Measurements from ENCODE around the gene VPS41.

Gene VPS41

GRCh38 chr7:38744746-38745145 lies 164.2 kb downstream of the VPS41 start:
- no peaks in the 10 kb centered on the region for H3K27me3 ChIP-seq (ENCODE audit: insufficient read depth, low read length, poor library complexity, severe bottlenecking)
- H3K79me2 ChIP-seq (ENCODE audit: insufficient read depth, low read length) = no peaks in the 10 kb centered on the region
- no peaks in the 10 kb centered on the region for H4K20me1 ChIP-seq (ENCODE audit: insufficient read depth, low read length, poor library complexity, severe bottlenecking)
- H3K9ac ChIP-seq (ENCODE audit: low read depth, low read length, poor library complexity, severe bottlenecking) = no peak overlapping the region
- H3K9me3 ChIP-seq (ENCODE audit: insufficient read depth, low read depth, low read length) = no peaks in the 10 kb centered on the region
- TF ChIP-seq EZH2phosphoT487 (IDR thresholded peaks at IDR 0.05; ENCODE audit: borderline replicate concordance) = no peak
- TF ChIP-seq, protein P1, sequence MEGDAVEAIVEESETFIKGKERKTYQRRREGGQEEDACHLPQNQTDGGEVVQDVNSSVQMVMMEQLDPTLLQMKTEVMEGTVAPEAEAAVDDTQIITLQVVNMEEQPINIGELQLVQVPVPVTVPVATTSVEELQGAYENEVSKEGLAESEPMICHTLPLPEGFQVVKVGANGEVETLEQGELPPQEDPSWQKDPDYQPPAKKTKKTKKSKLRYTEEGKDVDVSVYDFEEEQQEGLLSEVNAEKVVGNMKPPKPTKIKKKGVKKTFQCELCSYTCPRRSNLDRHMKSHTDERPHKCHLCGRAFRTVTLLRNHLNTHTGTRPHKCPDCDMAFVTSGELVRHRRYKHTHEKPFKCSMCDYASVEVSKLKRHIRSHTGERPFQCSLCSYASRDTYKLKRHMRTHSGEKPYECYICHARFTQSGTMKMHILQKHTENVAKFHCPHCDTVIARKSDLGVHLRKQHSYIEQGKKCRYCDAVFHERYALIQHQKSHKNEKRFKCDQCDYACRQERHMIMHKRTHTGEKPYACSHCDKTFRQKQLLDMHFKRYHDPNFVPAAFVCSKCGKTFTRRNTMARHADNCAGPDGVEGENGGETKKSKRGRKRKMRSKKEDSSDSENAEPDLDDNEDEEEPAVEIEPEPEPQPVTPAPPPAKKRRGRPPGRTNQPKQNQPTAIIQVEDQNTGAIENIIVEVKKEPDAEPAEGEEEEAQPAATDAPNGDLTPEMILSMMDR (conservative IDR thresholded peaks at IDR 0.05; ENCODE audit: low read length) = no peak
- H3K9me2 ChIP-seq (replicated peaks; ENCODE audit: low read depth, low read length) = no peaks in the 10 kb centered on the region
- no peak overlapping the region for H2AFZ ChIP-seq (ENCODE audit: low read length)
- H3F3A ChIP-seq (ENCODE audit: low read depth) = no peaks in the 10 kb centered on the region
- H3K36me3 ChIP-seq (ENCODE audit: insufficient read depth, low read length) = peaks cover 18% of the 10 kb centered on the region; the same call in 1 of the 2 replicates
- H3K4me1 ChIP-seq (ENCODE audit: insufficient read depth, low read length, poor library complexity, severe bottlenecking) = no peaks in the 10 kb centered on the region
- H3K4me3 ChIP-seq (ENCODE audit: low read length, poor library complexity, severe bottlenecking) = no peak overlapping the region
- H3K4me2 ChIP-seq (ENCODE audit: low read depth, low read length, poor library complexity, severe bottlenecking) = no peak overlapping the region

DNA sequence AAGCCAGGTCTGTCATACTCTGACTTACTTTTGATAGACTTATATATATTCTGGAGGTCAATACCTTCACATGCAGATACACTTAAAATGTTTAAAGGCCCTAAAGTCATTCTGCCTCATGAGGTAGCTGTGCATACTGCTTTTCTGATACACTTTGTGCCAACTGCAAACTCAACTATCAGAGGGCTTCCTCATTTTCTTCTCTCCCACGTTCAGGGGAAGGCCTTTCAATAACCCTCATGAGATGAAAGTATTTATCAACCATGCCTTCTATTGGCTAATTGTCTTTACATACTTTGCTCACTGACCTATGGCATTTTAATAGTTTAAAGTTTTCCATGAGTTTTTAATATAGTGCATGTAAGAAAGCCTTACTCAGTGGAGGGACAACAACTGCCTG lies 165.1 kb downstream of the VPS41 start:
- Histone ChIP-seq H3K79me2 (ENCODE audit: insufficient read depth, low read length) (no peaks in the 10 kb centered on the region), H3K4me1 (ENCODE audit: insufficient read depth, low read length, poor library complexity, severe bottlenecking) (no peaks in the 10 kb centered on the region), H2AFZ (ENCODE audit: low read length) (no peak overlapping the region), H3F3A (ENCODE audit: low read depth) (no peaks in the 10 kb centered on the region), H3K9me2 (replicated peaks; ENCODE audit: low read depth, low read length) (no peaks in the 10 kb centered on the region), H4K20me1 (ENCODE audit: insufficient read depth, low read length, poor library complexity, severe bottlenecking) (no peaks in the 10 kb centered on the region), H3K9me3 (ENCODE audit: insufficient read depth, low read depth, low read length) (no peaks in the 10 kb centered on the region), H3K27me3 (ENCODE audit: insufficient read depth, low read length, poor library complexity, severe bottlenecking) (no peaks in the 10 kb centered on the region), H3K9ac (ENCODE audit: low read depth, low read length, poor library complexity, severe bottlenecking) (no peak overlapping the region), H3K36me3 (ENCODE audit: insufficient read depth, low read length) (peaks cover 18% of the 10 kb centered on the region; the same call in 1 of the 2 replicates), H3K4me2 (ENCODE audit: low read depth, low read length, poor library complexity, severe bottlenecking) (no peak overlapping the region), H3K4me3 (ENCODE audit: low read length, poor library complexity, severe bottlenecking) (no peak overlapping the region)
- no peak for TF ChIP-seq EZH2phosphoT487 (IDR thresholded peaks at IDR 0.05; ENCODE audit: borderline replicate concordance)
- TF ChIP-seq, protein P1 (conservative IDR thresholded peaks at IDR 0.05; ENCODE audit: low read length) = no peak

DNA sequence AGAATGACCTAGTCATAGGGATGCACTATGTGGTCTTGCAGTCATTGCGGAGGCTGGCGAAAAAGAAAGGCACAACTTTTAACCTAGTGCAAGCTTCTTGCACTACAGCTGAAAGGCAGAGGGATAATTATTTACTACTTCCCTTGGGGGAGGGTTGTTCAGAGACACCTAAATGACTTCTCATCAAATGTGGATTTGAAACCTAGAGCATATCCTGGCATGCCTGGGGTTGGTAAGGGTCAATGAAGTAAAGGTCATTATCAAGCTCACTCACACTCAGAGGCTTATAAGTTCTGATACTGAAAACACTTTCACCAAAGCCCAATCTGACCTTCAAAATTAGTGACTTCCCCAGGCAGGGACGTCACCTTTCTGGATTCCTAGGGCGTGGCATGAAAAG lies 168.9 kb downstream of the VPS41 start:
- peaks cover 18% of the 10 kb centered on the region; the same call in 1 of the 2 replicates for H3K36me3 ChIP-seq (ENCODE audit: insufficient read depth, low read length)
- H3F3A ChIP-seq (ENCODE audit: low read depth) = no peaks in the 10 kb centered on the region

More for the DNA sequence above, 168.9 kb downstream of the VPS41 start:
- Histone ChIP-seq H4K20me1 (ENCODE audit: insufficient read depth, low read length, poor library complexity, severe bottlenecking) (no peaks in the 10 kb centered on the region), H3K27me3 (ENCODE audit: insufficient read depth, low read length, poor library complexity, severe bottlenecking) (no peaks in the 10 kb centered on the region), H3K79me2 (ENCODE audit: insufficient read depth, low read length) (no peaks in the 10 kb centered on the region), H3K9me3 (ENCODE audit: insufficient read depth, low read depth, low read length) (no peaks in the 10 kb centered on the region), H3K9me2 (replicated peaks; ENCODE audit: low read depth, low read length) (no peaks in the 10 kb centered on the region), H3K4me3 (ENCODE audit: low read length, poor library complexity, severe bottlenecking) (no peak overlapping the region), H3K4me2 (ENCODE audit: low read depth, low read length, poor library complexity, severe bottlenecking) (no peak overlapping the region), H3K9ac (ENCODE audit: low read depth, low read length, poor library complexity, severe bottlenecking) (no peak overlapping the region), H2AFZ (ENCODE audit: low read length) (no peak overlapping the region), H3K4me1 (ENCODE audit: insufficient read depth, low read length, poor library complexity, severe bottlenecking) (no peaks in the 10 kb centered on the region)
- no peak for TF ChIP-seq EZH2phosphoT487 (IDR thresholded peaks at IDR 0.05; ENCODE audit: borderline replicate concordance)
- TF ChIP-seq, protein P1 (conservative IDR thresholded peaks at IDR 0.05; ENCODE audit: low read length) = no peak

Measured in Loucy (cell line).